Fibroblast of pulmonary artery (primary cell): ENCODE data around the gene ABCB10.

Source experiments
- DNase-seq: peaks from one replicate; pipeline ENCODE4 v3.0.0-alpha.2; 2010; ENCODE audit warnings: low read depth
- H3K4me3 ChIP-seq: replicated peaks from 2 replicates; pipeline ENCODE4 v1.5.1; 2011; ENCODE audit warnings: low read depth, mild to moderate bottlenecking, control low read depth, low read length, moderate library complexity
- CTCF ChIP-seq: IDR thresholded peaks from 2 replicates; pipeline ENCODE4 v1.5.1; 2011; ENCODE audit warnings: mild to moderate bottlenecking, control low read depth, low read length, inconsistent platforms; ENCODE audit errors: missing control alignments

ABCB10 gene

GRCh38 chr1:229570891-229571516 is 12.5 kb upstream of the ABCB10 start:
- no peak for DNase-seq
- no peak for TF ChIP-seq CTCF
- no peak overlapping the region for H3K4me3 ChIP-seq

- no peak for TF ChIP-seq CTCF
- H3K4me3 ChIP-seq: no peak overlapping the region
- no peak for DNase-seq
Observed at GRCh38 chr1:229570305-229570704, 11.8 kb upstream of the ABCB10 start.

GRCh38 chr1:229567109-229567868 is 8.8 kb upstream of the ABCB10 start:
- no peak for TF ChIP-seq CTCF
- no peak overlapping the region for H3K4me3 ChIP-seq
- DNase-seq: no peak

- TF ChIP-seq CTCF: no peak
- peak; percentile 63 for DNase-seq
- H3K4me3 ChIP-seq: no peak overlapping the region
Observed at GRCh38 chr1:229563701-229564100, 5.2 kb upstream of the ABCB10 start.

GRCh38 chr1:229563241-229563640 is 4.7 kb upstream of the ABCB10 start:
- DNase-seq: no peak
- no peak for TF ChIP-seq CTCF
- no peak overlapping the region for H3K4me3 ChIP-seq

GRCh38 chr1:229562686-229563085 is 4.2 kb upstream of the ABCB10 start:
- no peak for DNase-seq
- TF ChIP-seq CTCF: no peak
- H3K4me3 ChIP-seq: no peak overlapping the region
